IMR-90 (cell line): ENCODE data around the gene KMT2E. TPM values are rescaled to one million over a fixed set of nuclear protein-coding genes. Genes with fewer than 3 reads are reported as not detected.

Source experiments
- ATAC-seq: fragments of 200-7000 bp; cut with Tn5 transposase; 2 replicates; pipeline ENCODE4 v1.9.1; 2020; ENCODE audit warnings: low read depth, mild to moderate bottlenecking, moderate library complexity
- BruUV-seq: library from RNA; stranded (reverse); fragments of 400-500 nt; replicated peaks from 2 replicates; lab custom pipeline; 2021; lab: Mats Ljungman, UMichigan
- CTCF ChIA-PET: fragments of 300-600 bp; formaldehyde crosslinking; extraction: SDS; loops from one replicate; lab custom pipeline; 2021; ENCODE audit warnings: antibody characterized with exemption; lab: Yijun Ruan, JAX
- POLR2A ChIA-PET: fragments of 300-600 bp; sonication (Branson Sonifier 250); formaldehyde crosslinking; loops from one replicate; lab custom pipeline; 2022; ENCODE audit warnings: antibody characterized with exemption; ENCODE audit not compliant: unreplicated experiment; lab: Charles Lee
- DNase-seq: peaks from one replicate; pipeline ENCODE4 v3.0.0; 2013
- H2AFZ ChIP-seq: replicated peaks from 2 replicates; pipeline ENCODE3; 2013; ENCODE audit warnings: low read length, mild to moderate bottlenecking; ENCODE audit not compliant: poor library complexity
- H2AK5ac ChIP-seq: 2 replicates; pipeline ENCODE4 v1.6.1; 2013; ENCODE audit warnings: low read depth, low read length, inconsistent platforms
- H2AK9ac ChIP-seq: replicated peaks from 2 replicates; pipeline ENCODE3; 2013; ENCODE audit warnings: mild to moderate bottlenecking, low read depth, low read length, moderate library complexity; ENCODE audit not compliant: poor library complexity
- H2BK120ac ChIP-seq: 2 replicates; pipeline ENCODE4 v1.6.1; 2013; ENCODE audit warnings: low read depth, low read length, inconsistent platforms
- H2BK15ac ChIP-seq: 3 replicates; pipeline ENCODE4 v1.6.1; 2013; ENCODE audit warnings: low read depth, low read length, inconsistent platforms
- H2BK20ac ChIP-seq: 2 replicates; pipeline ENCODE4 v1.6.1; 2013; ENCODE audit warnings: low read depth, mild to moderate bottlenecking, inconsistent platforms, low read length, moderate library complexity
- H2BK5ac ChIP-seq: 2 replicates; pipeline ENCODE4 v1.6.1; 2013; ENCODE audit warnings: mild to moderate bottlenecking, low read depth, low read length, inconsistent platforms; ENCODE audit not compliant: poor library complexity, severe bottlenecking
- H3K14ac ChIP-seq: replicated peaks from 2 replicates; pipeline ENCODE4 v1.6.1; 2013; ENCODE audit warnings: low read depth, low read length, inconsistent platforms
- H3K18ac ChIP-seq: 2 replicates; pipeline ENCODE4 v1.6.1; 2013; ENCODE audit warnings: low read depth, low read length, control low read depth
- H3K23ac ChIP-seq: 2 replicates; pipeline ENCODE4 v1.6.1; 2013; ENCODE audit warnings: low read depth, low read length, inconsistent platforms
- H3K27ac ChIP-seq: 2 replicates; pipeline ENCODE4 v1.5.1; 2013; ENCODE audit warnings: mild to moderate bottlenecking, control low read depth, low read length; ENCODE audit not compliant: insufficient read depth
- H3K27me3 ChIP-seq: 2 replicates; pipeline ENCODE4 v1.6.1; 2013; ENCODE audit warnings: low read length; ENCODE audit not compliant: control insufficient read depth, insufficient read depth
- H3K36me3 ChIP-seq: 2 replicates; pipeline ENCODE4 v1.6.1; 2013; ENCODE audit warnings: low read length, mixed read lengths; ENCODE audit not compliant: control insufficient read depth, insufficient read depth
- H3K4ac ChIP-seq: 2 replicates; pipeline ENCODE4 v1.6.1; 2013; ENCODE audit warnings: low read depth, low read length, inconsistent platforms
- H3K4me1 ChIP-seq: 2 replicates; pipeline ENCODE4 v1.6.1; 2013; ENCODE audit warnings: low read length, mixed read lengths; ENCODE audit not compliant: control insufficient read depth, insufficient read depth
- H3K4me2 ChIP-seq: 2 replicates; pipeline ENCODE4 v1.6.1; 2013; ENCODE audit warnings: low read depth, mild to moderate bottlenecking, control low read depth, low read length, moderate library complexity
- H3K4me3 ChIP-seq: 2 replicates; pipeline ENCODE4 v1.5.1; 2013; ENCODE audit warnings: low read depth, mild to moderate bottlenecking, control low read depth, low read length, moderate library complexity; ENCODE audit not compliant: insufficient read depth
- H3K56ac ChIP-seq: 2 replicates; pipeline ENCODE4 v1.6.1; 2013; ENCODE audit warnings: low read length, inconsistent platforms; ENCODE audit not compliant: insufficient read depth; ENCODE audit errors: extremely low read depth
- H3K79me1 ChIP-seq, 2 experiments: 2 replicates each; pipeline ENCODE4 v1.6.1; 2013; ENCODE audit warnings: low read length in 2 of 2, inconsistent platforms in 1 of 2, low read depth in 1 of 2
- H3K9ac ChIP-seq: 2 replicates; pipeline ENCODE4 v1.6.1; 2013; ENCODE audit warnings: low read depth, low read length, control low read depth
- H3K9me1 ChIP-seq: 2 replicates; pipeline ENCODE4 v1.6.1; 2013; ENCODE audit warnings: low read length, inconsistent platforms; ENCODE audit not compliant: insufficient read depth
- H3K9me3 ChIP-seq: 2 replicates; pipeline ENCODE4 v1.6.1; 2013; ENCODE audit warnings: low read length; ENCODE audit not compliant: control insufficient read depth, insufficient read depth
- H4K20me1 ChIP-seq: 2 replicates; pipeline ENCODE4 v1.6.1; 2013; ENCODE audit warnings: low read length, inconsistent platforms; ENCODE audit not compliant: insufficient read depth
- H4K5ac ChIP-seq: 2 replicates; pipeline ENCODE4 v1.6.1; 2013; ENCODE audit warnings: mild to moderate bottlenecking, low read depth, low read length, control low read depth
- H4K8ac ChIP-seq, 2 experiments: 2 replicates each; pipeline ENCODE4 v1.6.1; 2013; ENCODE audit warnings: low read depth in 2 of 2, low read length in 2 of 2, control low read depth in 1 of 2, inconsistent platforms in 1 of 2
- H4K91ac ChIP-seq: 2 replicates; pipeline ENCODE4 v1.6.1; 2013; ENCODE audit warnings: low read depth, low read length, inconsistent platforms; ENCODE audit not compliant: insufficient read depth
- BHLHE40 ChIP-seq: fragments of 150-350 bp; IDR thresholded peaks from 2 replicates; pipeline ENCODE4 v1.6.1; 2016; ENCODE audit warnings: mild to moderate bottlenecking, low read depth, low read length
- CEBPB ChIP-seq: IDR thresholded peaks from 2 replicates; pipeline ENCODE4 v1.6.1; 2012; ENCODE audit warnings: low read depth, low read length, improper control_type of control experiment
- CHD1 ChIP-seq: IDR thresholded peaks from 2 replicates; pipeline ENCODE4 v1.6.1; 2012; ENCODE audit warnings: low read depth, low read length, improper control_type of control experiment
- CTCF ChIP-seq: conservative IDR thresholded peaks from 2 replicates; pipeline ENCODE4 v1.5.1; 2012; ENCODE audit warnings: mild to moderate bottlenecking, low read depth, low read length, improper control_type of control experiment
- ELK1 ChIP-seq: fragments of 150-350 bp; IDR thresholded peaks from 2 replicates; pipeline ENCODE4 v1.6.1; 2016; ENCODE audit warnings: low read depth, mild to moderate bottlenecking, low read length, moderate library complexity, borderline replicate concordance
- FOS ChIP-seq: fragments of 150-350 bp; IDR thresholded peaks from 2 replicates; pipeline ENCODE4 v1.6.1; 2016; ENCODE audit warnings: low read depth, low read length
- MAFK ChIP-seq: IDR thresholded peaks from 2 replicates; pipeline ENCODE4 v1.6.1; 2012; ENCODE audit warnings: low read depth, low read length, improper control_type of control experiment
- MAZ ChIP-seq: IDR thresholded peaks from 2 replicates; pipeline ENCODE4 v1.6.1; 2012; ENCODE audit warnings: low read depth, mild to moderate bottlenecking, low read length, improper control_type of control experiment, moderate library complexity, borderline replicate concordance
- MXI1 ChIP-seq: IDR thresholded peaks from 2 replicates; pipeline ENCODE4 v1.6.1; 2012; ENCODE audit warnings: low read depth, mild to moderate bottlenecking, low read length, moderate library complexity, borderline replicate concordance
- NFE2L2 ChIP-seq: fragments of 150-350 bp; IDR thresholded peaks from 2 replicates; pipeline ENCODE4 v1.6.1; 2016; ENCODE audit warnings: low read depth, mild to moderate bottlenecking, low read length
- POLR2A ChIP-seq: IDR thresholded peaks from 2 replicates; pipeline ENCODE4 v1.6.1; 2012; ENCODE audit warnings: mild to moderate bottlenecking, low read depth, low read length
- RAD21 ChIP-seq: IDR thresholded peaks from 2 replicates; pipeline ENCODE4 v1.6.1; 2012; ENCODE audit warnings: low read length, improper control_type of control experiment
- RCOR1 ChIP-seq: IDR thresholded peaks from 2 replicates; pipeline ENCODE4 v1.6.1; 2012; ENCODE audit warnings: mild to moderate bottlenecking, low read length, improper control_type of control experiment; ENCODE audit not compliant: insufficient replicate concordance
- RFX5 ChIP-seq: IDR thresholded peaks from 2 replicates; pipeline ENCODE4 v1.8.0; 2012; ENCODE audit warnings: low read depth, mild to moderate bottlenecking, low read length, moderate library complexity
- SMC3 ChIP-seq: fragments of 150-350 bp; IDR thresholded peaks from 2 replicates; pipeline ENCODE4 v1.6.1; 2016; ENCODE audit warnings: low read depth, mild to moderate bottlenecking, antibody characterized with exemption, low read length, moderate library complexity
- whole genome bisulfite sequencing, 2 experiments: methylation state at CpG; one replicate each; pipeline versions ENCODE4 v1.1.5 to v1.1.7; 2013; ENCODE audit warnings: missing lambda C conversion rate in 2 of 2; ENCODE audit not compliant: insufficient read length in 1 of 2; ENCODE audit errors: extremely low coverage in 2 of 2; 5-methylcytosine and 5-hydroxymethylcytosine counted together
- dilution Hi-C: fragments of 300-500 bp; cut with HindIII; formaldehyde crosslinking; loops from one replicate; pipeline ENCODE4 v1.14.3; 2018; ENCODE audit warnings: low sequenced_read_pairs; ENCODE audit not compliant: unreplicated experiment
- in situ Hi-C: fragments of 300-500 bp; cut with MboI; formaldehyde crosslinking; loops from 3 replicates; pipeline ENCODE4 v1.14.3; 2019; ENCODE audit warnings: low sequenced_read_pairs, inconsistent platforms, mixed read lengths
- intact Hi-C: fragments of 100-400 bp; cut with micrococcal nuclease; formaldehyde crosslinking; loops from 2 replicates; pipeline ENCODE4 v1.10.0; 2022
- polyA plus RNA-seq, 3 experiments: library from polyadenylated mRNA; depleted of rRNA; stranded (reverse); fragments of >200 nt; gene quantifications; 2 replicates each; pipeline ENCODE4 v1.2.3, GENCODE V29; 2012; ENCODE audit warnings: low replicate concordance in 1 of 3
- total RNA-seq: library from RNA; depleted of rRNA; stranded (reverse); fragments of >200 nt; gene quantifications from 2 replicates; pipeline ENCODE4 v1.2.3, GENCODE V29; 2012
- TF ChIP-seq, protein P1 (sequence below): fragments of 150-350 bp; IDR thresholded peaks from 2 replicates; pipeline ENCODE4 v1.6.1; 2017; ENCODE audit warnings: mild to moderate bottlenecking, antibody characterized with exemption, low read length, low read depth

The KMT2E gene
- total and polyA plus RNA-seq, 2 of the 4 experiments (the other 2 are of a cell fraction) = 16.8 to 79.2 TPM

GRCh38 chr7:105130048-105130447 is 116.0 kb downstream of the KMT2E start:
- ChIA-PET CTCF (no interaction called here), POLR2A (no interaction called here)
- H3K36me3 ChIP-seq = peaks cover 21% of the 10 kb centered on the region
- no CpG with 5 or more reads among the region's 5 CpGs for WGBS, 2 experiments
- H3K23ac ChIP-seq = no peak overlapping the region
- peaks cover 17% of the 10 kb centered on the region; the same call in 1 of the 2 replicates for H4K20me1 ChIP-seq
- no peak overlapping the region for H2AK5ac ChIP-seq
- no peak overlapping the region for H4K91ac ChIP-seq
- H3K4me2 ChIP-seq = no peak overlapping the region
- no peak overlapping the region for H4K5ac ChIP-seq
- H2BK20ac ChIP-seq = no peak overlapping the region
- H3K56ac ChIP-seq = no peak overlapping the region
- H2BK5ac ChIP-seq = no peak overlapping the region
- dilution Hi-C loops (no loop called here), intact Hi-C loops (no loop called here), in situ Hi-C loops (loop anchor here (25.0 kb wide), 1 partner anchor 207 kb away; no protein-coding TSS in a partner anchor)
- no peak overlapping the region for H2BK15ac ChIP-seq
- 0 out of 2 replicates have a peak, but pooled peaks cover 1% of the 10 kb centered on the region for H3K4me1 ChIP-seq
- H3K4ac ChIP-seq = no peak overlapping the region
- H2AK9ac ChIP-seq = no peak overlapping the region
- H4K8ac ChIP-seq = no peak overlapping the region
- no peak overlapping the region for H2AFZ ChIP-seq
- peaks cover 8% of the 10 kb centered on the region; the same call in 1 of the 2 replicates for H3K9me1 ChIP-seq
- H3K14ac ChIP-seq = no peak overlapping the region
- no peak overlapping the region for H3K18ac ChIP-seq
- H3K27ac ChIP-seq = no peak overlapping the region
- DNase-seq = no peak
- H3K79me1 ChIP-seq = peaks cover 24 to 58% of the 10 kb centered on the region in 2 experiments
- H2BK120ac ChIP-seq = no peak overlapping the region
- no peak overlapping the region for H3K9ac ChIP-seq
- H3K9me3 ChIP-seq = no peaks in the 10 kb centered on the region
- no peaks in the 10 kb centered on the region for H3K27me3 ChIP-seq
- no peak overlapping the region for H3K4me3 ChIP-seq
- TF ChIP-seq CEBPB (no peak), SMC3 (no peak), NFE2L2 (no peak), RAD21 (no peak), MXI1 (no peak), CHD1 (no peak), RFX5 (no peak), MAZ (no peak), FOS (no peak), RCOR1 (no peak), CTCF (no peak), POLR2A (no peak), ELK1 (no peak), BHLHE40 (no peak), MAFK (no peak)
- TF ChIP-seq, protein P1, sequence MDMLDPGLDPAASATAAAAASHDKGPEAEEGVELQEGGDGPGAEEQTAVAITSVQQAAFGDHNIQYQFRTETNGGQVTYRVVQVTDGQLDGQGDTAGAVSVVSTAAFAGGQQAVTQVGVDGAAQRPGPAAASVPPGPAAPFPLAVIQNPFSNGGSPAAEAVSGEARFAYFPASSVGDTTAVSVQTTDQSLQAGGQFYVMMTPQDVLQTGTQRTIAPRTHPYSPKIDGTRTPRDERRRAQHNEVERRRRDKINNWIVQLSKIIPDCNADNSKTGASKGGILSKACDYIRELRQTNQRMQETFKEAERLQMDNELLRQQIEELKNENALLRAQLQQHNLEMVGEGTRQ = no peak
- BruUV-seq = no TSS peak
- ATAC-seq = no peak
